ENCODE measurements around the gene CDH19.
A peak's percentile ranks its signal among the peaks of the same experiment; 100 is the strongest.

Gene CDH19

GRCh38 chr18:66548747-66549146 is 55.1 kb downstream of the CDH19 start:
- TF ChIP-seq CTCF (IDR thresholded peaks at IDR 0.05), result peak; percentile 31; the same call in 1 of the 2 replicates

GRCh38 chr18:66534110-66534509 is 69.8 kb downstream of the CDH19 start:
- no peak for TF ChIP-seq CTCF (IDR thresholded peaks at IDR 0.05)

GRCh38 chr18:66533693-66534092 is 70.2 kb downstream of the CDH19 start:
- TF ChIP-seq CTCF (IDR thresholded peaks at IDR 0.05), result 0 out of 2 replicates have a peak, but pooled peaks have one; percentile 18

GRCh38 chr18:66523219-66523991 is 80.5 kb downstream of the CDH19 start:
- no peak for TF ChIP-seq CTCF (IDR thresholded peaks at IDR 0.05)

GRCh38 chr18:66513996-66514395 is 89.9 kb downstream of the CDH19 start:
- TF ChIP-seq CTCF (IDR thresholded peaks at IDR 0.05), result no peak

GRCh38 chr18:66511792-66512191 is 92.1 kb downstream of the CDH19 start:
- TF ChIP-seq CTCF (IDR thresholded peaks at IDR 0.05), result no peak

GRCh38 chr18:66511289-66511688 is 92.6 kb downstream of the CDH19 start:
- TF ChIP-seq CTCF (IDR thresholded peaks at IDR 0.05), result no peak
